Measurements from ENCODE around the gene GNA15. TPM values are rescaled to one million over a fixed set of nuclear protein-coding genes. Genes with fewer than 3 reads are reported as not detected.

Gene GNA15
- total RNA-seq, 4 donors from 2014 or later, result 1.2 to 9.3 (median 5.7) TPM

DNA sequence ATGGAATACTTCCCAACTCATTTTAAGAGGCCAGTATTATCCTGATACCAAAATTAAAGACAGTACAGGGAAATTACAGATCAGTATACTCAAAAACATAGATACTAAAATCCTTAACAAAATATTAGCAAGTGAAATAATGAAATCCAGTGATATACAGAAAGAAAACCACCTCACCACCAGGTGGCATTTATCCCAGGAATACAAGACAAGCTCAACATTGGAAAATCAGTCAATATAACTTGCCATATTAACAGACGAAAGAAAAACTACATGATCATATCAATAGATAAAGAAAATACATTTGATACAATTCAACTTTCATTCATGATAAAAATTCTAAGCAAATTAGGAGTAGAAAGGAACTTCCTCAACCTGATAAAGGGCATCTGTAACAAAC is 6.7 kb upstream of the GNA15 start:
- 5 to 18% methylated on average over 1 of the region's 1 CpG for WGBS, 2 donors (ENCODE audit: low coverage in 1 of 2)

DNA sequence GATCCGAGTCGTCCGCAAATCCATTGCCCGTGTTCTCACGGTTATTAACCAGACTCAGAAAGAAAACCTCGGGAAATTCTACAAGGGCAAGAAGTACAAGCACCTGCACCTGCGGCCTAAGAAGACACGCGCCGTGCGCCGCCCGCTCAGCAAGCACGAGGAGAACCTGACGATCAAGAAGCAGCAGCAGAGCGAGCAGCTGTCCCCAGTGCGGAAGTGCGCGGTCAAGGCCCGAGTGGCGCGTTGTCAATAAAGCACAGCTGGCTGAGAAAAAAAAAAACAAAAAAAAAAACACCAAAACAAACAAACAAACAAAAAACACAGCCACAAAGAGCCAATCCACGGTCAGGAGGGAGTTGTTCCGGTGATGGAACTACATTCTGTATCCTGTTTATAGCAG is 4.7 kb upstream of the GNA15 start:
- H3K4me1 ChIP-seq, result no peaks in the 10 kb centered on the region
- no peaks in the 10 kb centered on the region for H3K36me3 ChIP-seq
- no peak for TF ChIP-seq POLR2A (IDR thresholded peaks at IDR 0.05)
- no peak for TF ChIP-seq POLR2AphosphoS5 (IDR thresholded peaks at IDR 0.05)
- TF ChIP-seq, protein P1, sequence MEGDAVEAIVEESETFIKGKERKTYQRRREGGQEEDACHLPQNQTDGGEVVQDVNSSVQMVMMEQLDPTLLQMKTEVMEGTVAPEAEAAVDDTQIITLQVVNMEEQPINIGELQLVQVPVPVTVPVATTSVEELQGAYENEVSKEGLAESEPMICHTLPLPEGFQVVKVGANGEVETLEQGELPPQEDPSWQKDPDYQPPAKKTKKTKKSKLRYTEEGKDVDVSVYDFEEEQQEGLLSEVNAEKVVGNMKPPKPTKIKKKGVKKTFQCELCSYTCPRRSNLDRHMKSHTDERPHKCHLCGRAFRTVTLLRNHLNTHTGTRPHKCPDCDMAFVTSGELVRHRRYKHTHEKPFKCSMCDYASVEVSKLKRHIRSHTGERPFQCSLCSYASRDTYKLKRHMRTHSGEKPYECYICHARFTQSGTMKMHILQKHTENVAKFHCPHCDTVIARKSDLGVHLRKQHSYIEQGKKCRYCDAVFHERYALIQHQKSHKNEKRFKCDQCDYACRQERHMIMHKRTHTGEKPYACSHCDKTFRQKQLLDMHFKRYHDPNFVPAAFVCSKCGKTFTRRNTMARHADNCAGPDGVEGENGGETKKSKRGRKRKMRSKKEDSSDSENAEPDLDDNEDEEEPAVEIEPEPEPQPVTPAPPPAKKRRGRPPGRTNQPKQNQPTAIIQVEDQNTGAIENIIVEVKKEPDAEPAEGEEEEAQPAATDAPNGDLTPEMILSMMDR (IDR thresholded peaks at IDR 0.05), result no peak
- TF ChIP-seq EP300 (IDR thresholded peaks at IDR 0.05), result no peak
- ATAC-seq, result no peak
- H3K27me3 ChIP-seq, result no peaks in the 10 kb centered on the region
- 95% methylated on average over 17 of the region's 24 CpGs; no CpG with 5 or more reads in 1 of the 2 donors for WGBS, 2 donors (ENCODE audit: low coverage in 1 of 2)
- H3K9me3 ChIP-seq, result no peaks in the 10 kb centered on the region
- no peak overlapping the region for H3K4me3 ChIP-seq
- no peak overlapping the region for H3K27ac ChIP-seq

More for the DNA sequence above, 6.7 kb upstream of the GNA15 start:
- no peak overlapping the region for H3K27ac ChIP-seq
- no peaks in the 10 kb centered on the region for H3K4me1 ChIP-seq
- no peaks in the 10 kb centered on the region for H3K36me3 ChIP-seq
- no peaks in the 10 kb centered on the region for H3K9me3 ChIP-seq
- TF ChIP-seq, protein P1 (IDR thresholded peaks at IDR 0.05), result peak in 3 of 4 experiments; percentile 31 to 36 (median 34)
- TF ChIP-seq EP300 (IDR thresholded peaks at IDR 0.05), result no peak
- no peak for ATAC-seq
- no peak overlapping the region for H3K4me3 ChIP-seq
- H3K27me3 ChIP-seq, result no peaks in the 10 kb centered on the region

DNA sequence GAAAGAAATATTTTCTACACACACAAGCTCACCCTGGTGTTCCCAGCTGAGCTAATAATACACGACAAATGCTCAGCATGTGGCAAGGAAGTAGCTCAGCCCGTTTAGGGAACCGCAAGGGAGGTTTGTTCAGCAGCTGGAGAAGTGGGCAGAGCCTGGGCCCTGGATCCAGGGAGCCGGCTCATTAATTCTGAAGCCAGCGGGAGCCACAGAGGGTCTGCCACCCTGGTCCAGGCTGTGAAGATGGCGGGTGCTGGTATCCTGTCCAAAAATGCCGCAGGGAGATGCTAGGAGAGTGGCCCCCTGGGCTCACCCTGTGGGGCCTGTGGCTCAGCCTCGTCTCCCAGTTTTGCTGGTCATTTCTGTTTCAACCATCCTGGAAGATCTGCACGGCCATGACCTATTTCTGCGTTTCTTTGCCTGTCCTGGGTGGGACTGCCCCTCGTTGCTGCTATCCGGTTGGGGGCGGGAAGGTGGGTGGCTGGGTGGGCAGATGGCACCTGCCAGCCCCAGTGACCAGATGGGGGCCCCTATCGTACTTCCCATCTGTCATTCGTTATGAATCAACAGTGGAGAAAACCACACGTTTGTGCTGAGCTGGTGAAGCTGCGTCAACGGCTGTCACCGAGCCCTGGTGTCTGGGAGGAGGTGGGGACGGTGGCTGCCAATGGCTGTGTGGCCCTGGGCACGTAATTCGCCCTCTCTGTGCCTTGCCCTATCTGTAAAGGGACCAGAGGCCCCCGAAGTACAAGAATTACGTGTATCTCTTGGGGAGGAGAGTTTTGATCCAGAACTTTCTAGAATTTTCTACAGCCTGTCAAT is 2.7 kb upstream of the GNA15 start:
- peak overlapping the region in 3 of 4 donors; percentile 41 to 51 (median 43) for H3K27ac ChIP-seq
- WGBS, 2 donors (ENCODE audit: low coverage in 1 of 2), result 0 to 29% methylated on average over 1 to 2 of the region's 24 CpGs

DNA sequence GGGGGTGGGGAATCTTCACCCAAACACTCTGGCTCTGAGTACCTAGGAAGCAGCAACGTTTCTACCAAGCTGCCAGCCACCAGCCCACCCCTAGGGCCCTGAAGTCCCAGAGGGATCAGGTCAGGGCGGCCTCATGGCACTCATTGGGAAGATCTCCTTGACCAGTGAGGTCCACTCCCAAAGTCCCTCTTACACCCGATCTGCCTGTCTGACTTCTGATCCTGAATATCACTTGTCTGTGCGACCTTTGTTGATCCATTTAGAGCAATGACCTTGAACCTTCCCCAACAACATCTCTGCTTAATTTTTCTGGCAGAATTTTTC is 2.1 kb upstream of the GNA15 start:
- no peak for ATAC-seq
- Histone ChIP-seq H3K36me3 (no peaks in the 10 kb centered on the region), H3K4me3 (no peak overlapping the region), H3K4me1 (peaks cover 0 to 4% (median 0%) of the 10 kb centered on the region in 3 donors), H3K27me3 (no peaks in the 10 kb centered on the region), H3K9me3 (no peaks in the 10 kb centered on the region), H3K27ac (peak overlapping the region in 3 of 4 donors; percentile 41 to 51 (median 43))
- 76 to 80% methylated on average over 2 of the region's 4 CpGs for WGBS, 2 donors (ENCODE audit: low coverage in 1 of 2)
- TF ChIP-seq, protein P1 (IDR thresholded peaks at IDR 0.05), result no peak
- TF ChIP-seq POLR2AphosphoS5 (IDR thresholded peaks at IDR 0.05) (no peak), EP300 (IDR thresholded peaks at IDR 0.05) (no peak), POLR2A (IDR thresholded peaks at IDR 0.05) (no peak)

More for the DNA sequence above, 2.7 kb upstream of the GNA15 start:
- no peaks in the 10 kb centered on the region for H3K27me3 ChIP-seq
- H3K4me3 ChIP-seq, result no peak overlapping the region
- no peaks in the 10 kb centered on the region for H3K36me3 ChIP-seq
- no peak for TF ChIP-seq POLR2AphosphoS5 (IDR thresholded peaks at IDR 0.05)
- TF ChIP-seq, protein P1 (IDR thresholded peaks at IDR 0.05), result no peak
- TF ChIP-seq EP300 (IDR thresholded peaks at IDR 0.05), result no peak
- peaks cover 0 to 4% (median 0%) of the 10 kb centered on the region in 3 donors for H3K4me1 ChIP-seq
- ATAC-seq, result peak; percentile 51
- H3K9me3 ChIP-seq, result no peaks in the 10 kb centered on the region

DNA sequence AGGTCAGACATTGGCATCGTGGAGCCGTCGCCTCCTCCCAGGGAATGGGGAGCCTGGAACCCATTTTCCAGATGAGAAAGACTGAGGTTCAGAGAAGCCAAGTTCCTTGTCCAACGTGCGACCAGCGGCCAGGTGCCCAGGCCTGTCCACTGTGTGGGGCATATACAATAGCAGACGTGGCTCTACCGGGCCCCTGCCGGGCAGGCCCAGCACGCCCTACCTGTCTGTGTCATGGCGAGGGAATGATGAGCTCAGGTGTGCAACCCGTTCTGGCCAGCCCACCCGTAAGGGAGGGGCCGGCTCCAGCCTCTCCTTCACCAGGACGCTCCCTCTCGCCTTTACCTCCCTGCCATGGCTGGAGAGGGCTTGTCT is 837 bp downstream of the GNA15 start:
- H3K36me3 ChIP-seq, result no peaks in the 10 kb centered on the region
- H3K27ac ChIP-seq, result peak overlapping the region in 3 of 4 donors; percentile 49 to 66 (median 60)
- TF ChIP-seq POLR2AphosphoS5 (IDR thresholded peaks at IDR 0.05), result no peak
- TF ChIP-seq POLR2A (IDR thresholded peaks at IDR 0.05), result no peak
- TF ChIP-seq EP300 (IDR thresholded peaks at IDR 0.05), result no peak
- TF ChIP-seq, protein P1 (IDR thresholded peaks at IDR 0.05), result no peak
- ATAC-seq, result no peak
- H3K4me3 ChIP-seq, result peak overlapping the region in 1 of 2 donors; percentile 43
- peaks cover 0 to 8% (median 0%) of the 10 kb centered on the region in 3 donors for H3K4me1 ChIP-seq
- H3K27me3 ChIP-seq, result no peaks in the 10 kb centered on the region
- peaks cover 0 to 12% (median 0%) of the 10 kb centered on the region in 3 donors for H3K9me3 ChIP-seq
- 17 to 60% methylated on average over 1 to 2 of the region's 16 CpGs for WGBS, 2 donors (ENCODE audit: low coverage in 1 of 2)
